PC-3 (cell line): Measurements from ENCODE around the gene MRO. TPM values are rescaled to one million over a fixed set of nuclear protein-coding genes. Genes with fewer than 3 reads are reported as not detected.

Experiments
- total RNA-seq: library from RNA; depleted of rRNA; stranded (reverse); fragments of >200 nt; gene quantifications from 2 replicates; pipeline ENCODE4 v1.2.3, GENCODE V29; 2014; rRNA removed

The MRO gene
- total RNA-seq, 1 experiment from 2014 or later: 0.55 TPM

Other genes starting within 250 kb of the MRO start
- gene ME2, start 59.1 kb upstream of the MRO start, total RNA-seq: 21.9 and 29.1 TPM in 2 replicates
- gene ELAC1, start 148.0 kb upstream of the MRO start, total RNA-seq: 1.7 and 4.4 TPM in 2 replicates
- 19.7 and 42.8 TPM in 2 replicates for gene SMAD4, start 210.2 kb upstream of the MRO start, total RNA-seq